ENCODE measurements around the gene CXCL8.

DNA sequence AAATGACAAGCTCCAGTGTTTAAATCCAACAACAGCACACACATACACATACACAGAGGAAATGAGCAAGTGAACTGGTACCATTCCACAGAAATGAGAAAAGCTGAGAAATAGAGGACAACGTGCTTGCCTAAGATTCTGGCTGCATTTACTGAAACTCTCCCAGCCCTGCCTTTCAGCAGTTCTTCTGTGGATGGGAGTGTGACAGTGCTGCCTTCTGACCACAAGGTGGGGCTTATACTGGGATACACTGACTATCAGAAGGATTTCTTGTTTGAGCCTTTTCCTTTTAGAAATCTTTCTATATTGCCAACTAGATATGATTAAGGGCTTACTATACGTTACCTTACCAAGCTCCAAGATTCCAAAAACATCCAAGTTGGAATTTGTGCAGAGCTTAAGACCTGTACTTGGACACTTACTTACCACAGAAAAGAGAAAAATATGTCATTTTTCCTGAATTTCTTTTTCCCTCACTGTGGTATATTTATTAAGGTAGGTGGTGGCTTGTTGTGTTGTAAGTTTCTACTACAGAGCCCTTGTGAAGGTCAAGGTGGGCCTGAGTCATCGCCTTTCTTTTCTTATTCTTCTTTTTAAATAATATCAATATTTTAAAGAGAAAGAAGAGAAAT lies 10.7 kb upstream of the CXCL8 start:
- TF ChIP-seq GATA3 (IDR thresholded peaks at IDR 0.05; ENCODE audit: low read depth, low read length) = no peak
- no peak for TF ChIP-seq GATA2 (IDR thresholded peaks at IDR 0.05; ENCODE audit: low read depth, low read length)
